Activated CD4-positive, alpha-beta memory T cell treated with anti-CD3 and anti-CD28 coated beads for 36 hours (primary cell): ENCODE data around the gene AGTPBP1. TPM values are rescaled to one million over a fixed set of nuclear protein-coding genes. Genes with fewer than 3 reads are reported as not detected.
"Not testable (repeated sequence)": the region's sequence is repeated elsewhere in the genome, so short reads cannot be mapped to it uniquely, and the experiment has no call there.

Source experiments
- CTCF ChIA-PET: fragments of 350-600 bp; sonication (Branson Sonifier 250); formaldehyde crosslinking; loops from one replicate; lab custom pipeline; 2021; ENCODE audit warnings: antibody characterized with exemption, inconsistent platforms; lab: Charles Lee
- POLR2A ChIA-PET: fragments of 350-600 bp; sonication (Branson Sonifier 250); formaldehyde crosslinking; loops from one replicate; lab custom pipeline; 2021; ENCODE audit warnings: antibody characterized with exemption; lab: Charles Lee
- DNase-seq: peaks from one replicate; pipeline ENCODE4 v3.0.0-alpha.2; 2020
- H3K27ac Mint-ChIP-seq: one replicate; pipeline ENCODE4 v1.8.0; 2021; ENCODE audit warnings: mixed read lengths
- H3K27me3 Mint-ChIP-seq: one replicate; pipeline ENCODE4 v1.8.0; 2021; ENCODE audit warnings: mixed read lengths
- H3K36me3 Mint-ChIP-seq: one replicate; pipeline ENCODE4 v1.8.0; 2021; ENCODE audit warnings: mixed read lengths
- H3K4me1 Mint-ChIP-seq: one replicate; pipeline ENCODE4 v1.8.0; 2021; ENCODE audit warnings: low read depth, mixed read lengths
- H3K4me3 Mint-ChIP-seq: one replicate; pipeline ENCODE4 v1.8.0; 2021; ENCODE audit warnings: mild to moderate bottlenecking, mixed read lengths
- H3K9me3 Mint-ChIP-seq: one replicate; pipeline ENCODE4 v1.8.0; 2021; ENCODE audit warnings: mixed read lengths
- intact Hi-C: fragments of 100-400 bp; cut with micrococcal nuclease; formaldehyde crosslinking; loops from one replicate; pipeline ENCODE4 v1.15.1; 2023
- total RNA-seq, 2 experiments: library from RNA; stranded (reverse); gene quantifications; one replicate each; pipeline ENCODE4 v1.2.3, GENCODE V29; 2021

Gene AGTPBP1
- total RNA-seq, 2 experiments from 2014 or later: 38.6 to 41.6 TPM

DNA sequence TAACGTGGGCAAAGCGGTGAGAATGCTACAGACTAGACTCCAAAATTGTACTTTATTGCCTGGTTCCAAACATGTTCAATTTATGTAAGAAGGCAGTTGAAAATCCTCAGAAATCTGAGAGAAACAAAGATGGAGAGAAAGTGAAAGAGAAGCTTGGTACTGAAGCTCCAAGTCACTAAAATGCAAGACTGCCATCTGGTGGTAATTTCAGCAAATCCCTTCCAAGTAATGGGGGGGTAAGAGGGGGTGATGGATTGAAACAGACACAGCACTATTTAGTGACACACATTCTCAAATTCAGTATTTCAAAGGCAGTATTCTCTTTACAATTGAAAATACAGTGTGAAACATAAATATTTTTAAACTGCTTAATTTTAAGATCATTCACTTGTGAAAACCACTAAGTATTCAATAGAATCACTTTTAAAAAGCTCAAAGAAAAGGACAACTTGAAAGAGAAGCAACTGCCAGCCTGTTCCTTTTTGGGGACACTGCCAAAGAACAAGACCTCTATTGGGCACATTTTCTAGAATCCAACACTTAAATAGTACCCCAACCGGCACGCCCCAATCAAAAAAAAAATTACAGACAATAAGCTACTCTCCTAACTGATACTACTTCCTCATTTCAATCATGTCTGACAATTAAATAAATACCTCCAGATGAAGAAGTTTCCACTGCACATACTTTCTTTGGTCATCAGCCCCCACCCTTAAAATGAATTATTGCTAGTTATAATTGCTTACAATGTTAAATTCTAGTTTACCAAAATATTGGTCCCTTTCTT is 131.5 kb downstream of the AGTPBP1 start:
- Mint-ChIP-seq H3K27me3 (no peaks in the 10 kb centered on the region), H3K9me3 (no peaks in the 10 kb centered on the region), H3K36me3 (peaks cover 2% of the 10 kb centered on the region), H3K27ac (peak overlapping the region; percentile 1), H3K4me3 (peak overlapping the region; percentile 17), H3K4me1 (peaks cover 6% of the 10 kb centered on the region)
- intact Hi-C loops: loop anchor here (1.0 kb wide), 2 partner anchors 1206 to 1213 kb away; no protein-coding TSS in a partner anchor
- peak; percentile 19 for DNase-seq
- POLR2A ChIA-PET: no interaction called here
- CTCF ChIA-PET: interaction anchor here (0.6 to 1.8 kb wide), 28 partner anchors 12 to 1214 kb away, joined by 3 to 28 read pairs (median 4); no protein-coding TSS in a partner anchor

DNA sequence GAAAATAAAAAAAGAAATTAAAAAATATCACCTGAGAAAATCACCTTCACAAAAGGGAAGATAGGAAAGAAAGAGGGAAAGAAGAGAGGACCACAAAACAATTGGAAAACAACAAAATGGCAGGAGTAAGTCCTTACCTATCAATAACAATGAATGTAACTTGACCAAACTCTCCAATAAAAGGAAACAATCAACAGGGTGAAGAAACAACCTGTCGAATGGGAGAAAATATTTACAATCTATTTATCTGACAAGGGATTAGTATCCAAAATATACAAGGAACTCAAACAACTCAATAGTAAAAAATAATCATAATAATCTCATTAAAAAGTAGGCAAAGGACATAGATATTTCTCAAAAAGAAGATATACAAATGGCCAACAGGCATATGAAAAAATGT is 135.8 kb downstream of the AGTPBP1 start:
- no peak overlapping the region for H3K4me3 Mint-ChIP-seq
- peaks cover 13% of the 10 kb centered on the region for H3K36me3 Mint-ChIP-seq
- H3K27ac Mint-ChIP-seq: no peak overlapping the region
- H3K27me3 Mint-ChIP-seq: no peaks in the 10 kb centered on the region
- DNase-seq: no peak
- H3K4me1 Mint-ChIP-seq: peaks cover 6% of the 10 kb centered on the region
- ChIA-PET CTCF (no interaction called here), POLR2A (no interaction called here)
- no peaks in the 10 kb centered on the region for H3K9me3 Mint-ChIP-seq
- intact Hi-C loops: no loop called here

DNA sequence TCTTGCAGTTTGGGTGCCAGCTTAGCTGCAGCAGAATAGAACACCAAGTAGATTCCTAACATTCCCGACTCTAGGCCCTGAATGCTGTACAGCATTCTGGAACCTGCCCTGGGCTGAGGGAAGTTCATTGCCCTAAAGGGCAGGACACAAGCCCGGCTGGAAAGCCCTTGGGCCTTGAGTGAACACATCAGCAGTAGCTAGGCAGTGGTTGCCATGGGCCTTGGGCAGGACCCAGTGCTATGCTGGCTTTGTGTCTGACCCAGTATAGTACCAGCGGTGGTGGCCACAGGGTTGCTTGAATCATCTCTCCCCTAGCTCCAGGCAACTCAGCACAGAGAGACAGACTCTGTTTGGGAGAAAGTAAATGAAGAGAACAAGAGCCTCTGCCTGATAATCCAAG is 137.8 kb downstream of the AGTPBP1 start:
- no peak for DNase-seq
- Mint-ChIP-seq H3K4me3 (no peak overlapping the region), H3K27ac (no peak overlapping the region), H3K4me1 (peaks cover 3% of the 10 kb centered on the region), H3K36me3 (peaks cover 13% of the 10 kb centered on the region), H3K27me3 (no peaks in the 10 kb centered on the region), H3K9me3 (no peaks in the 10 kb centered on the region)
- intact Hi-C loops: no loop called here
- CTCF ChIA-PET: no interaction called here
- POLR2A ChIA-PET: no interaction called here

DNA sequence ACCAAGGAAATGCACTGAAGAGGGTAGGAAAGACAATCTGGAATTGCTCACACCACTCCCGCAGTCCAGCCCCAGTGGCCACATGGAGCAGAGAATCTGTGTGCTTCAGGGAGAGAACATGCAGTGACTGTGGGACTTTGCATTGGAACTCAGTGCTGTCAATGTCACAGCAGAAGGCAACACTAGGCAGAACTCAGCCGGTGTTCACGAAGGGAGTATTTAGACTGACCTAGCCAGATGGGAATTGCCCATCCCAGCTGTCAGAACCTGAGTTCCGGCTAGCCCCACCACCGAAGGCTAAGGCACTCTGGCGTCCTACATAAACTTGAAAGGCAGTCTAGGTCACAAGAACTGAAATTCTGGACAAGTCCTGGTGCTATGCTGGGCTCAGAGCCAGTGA is 139.0 kb downstream of the AGTPBP1 start:
- Mint-ChIP-seq H3K9me3 (no peaks in the 10 kb centered on the region), H3K4me1 (peaks cover 3% of the 10 kb centered on the region), H3K36me3 (peaks cover 15% of the 10 kb centered on the region), H3K27ac (no peak overlapping the region), H3K27me3 (no peaks in the 10 kb centered on the region), H3K4me3 (no peak overlapping the region)
- ChIA-PET CTCF (no interaction called here), POLR2A (no interaction called here)
- DNase-seq: no peak
- intact Hi-C loops: no loop called here

DNA sequence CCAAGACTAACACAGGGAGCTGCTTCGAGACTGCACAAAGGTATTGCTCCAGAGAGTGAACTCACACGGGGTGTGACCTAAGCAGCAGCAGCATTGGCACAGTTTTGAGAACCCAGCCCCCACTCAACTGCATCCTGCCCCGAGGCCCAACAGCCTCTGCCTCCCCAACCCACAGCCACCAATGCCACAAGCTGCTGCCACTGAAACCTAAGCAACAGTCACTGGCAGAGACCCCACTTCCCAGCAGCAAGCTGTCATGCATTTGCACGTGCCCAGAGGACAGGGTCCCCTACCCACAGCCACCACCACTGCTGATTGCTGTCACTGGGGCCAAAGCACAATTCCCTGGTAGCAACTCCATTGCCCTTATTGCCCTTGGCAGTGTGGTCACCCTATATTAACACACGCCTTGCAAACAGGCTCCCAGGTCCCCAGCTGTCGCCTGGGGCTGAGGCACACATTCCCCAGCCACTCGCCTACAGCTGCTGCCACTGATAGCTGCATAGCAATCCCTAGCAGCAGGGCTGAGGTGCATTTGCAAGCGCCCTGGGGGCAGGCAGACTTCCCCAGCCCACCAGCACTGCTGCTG is 141.0 kb downstream of the AGTPBP1 start:
- Mint-ChIP-seq H3K4me1 (peaks cover 3% of the 10 kb centered on the region), H3K4me3 (no peak overlapping the region), H3K9me3 (no peaks in the 10 kb centered on the region), H3K36me3 (peaks cover 12% of the 10 kb centered on the region), H3K27me3 (no peaks in the 10 kb centered on the region), H3K27ac (no peak overlapping the region)
- ChIA-PET POLR2A (no interaction called here), CTCF (no interaction called here)
- peak; percentile 33 for DNase-seq
- intact Hi-C loops: no loop called here

DNA sequence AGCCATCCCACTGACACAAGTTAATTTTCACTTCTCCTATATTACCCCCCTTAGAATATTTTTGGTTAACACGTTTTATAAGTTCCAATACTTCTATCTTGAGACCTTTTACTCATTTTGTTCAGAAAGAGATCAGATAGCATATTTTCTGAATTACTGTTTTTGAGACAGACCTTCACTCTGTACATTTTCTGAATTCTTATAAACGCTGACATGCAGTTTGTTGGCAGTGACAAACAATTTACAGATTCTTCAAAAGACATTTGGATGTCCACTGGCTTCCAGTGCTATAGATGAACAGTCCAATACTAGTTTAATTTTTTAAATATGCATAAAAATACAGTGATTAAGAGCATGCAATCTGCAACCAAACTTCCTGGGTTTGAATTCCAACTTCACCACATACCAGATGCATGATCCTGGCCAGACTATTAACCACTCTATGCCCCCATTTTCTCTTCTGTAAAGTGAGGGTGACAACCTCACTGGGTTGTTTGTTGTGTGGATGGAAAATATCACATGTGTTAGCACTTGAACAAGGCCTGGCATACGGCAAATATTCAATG is 142.1 kb downstream of the AGTPBP1 start:
- intact Hi-C loops: no loop called here
- Mint-ChIP-seq H3K36me3 (peaks cover 16% of the 10 kb centered on the region), H3K27me3 (no peaks in the 10 kb centered on the region), H3K4me1 (peaks cover 3% of the 10 kb centered on the region), H3K9me3 (no peaks in the 10 kb centered on the region), H3K4me3 (no peak overlapping the region), H3K27ac (no peak overlapping the region)
- ChIA-PET CTCF (no interaction called here), POLR2A (no interaction called here)
- no peak for DNase-seq

DNA sequence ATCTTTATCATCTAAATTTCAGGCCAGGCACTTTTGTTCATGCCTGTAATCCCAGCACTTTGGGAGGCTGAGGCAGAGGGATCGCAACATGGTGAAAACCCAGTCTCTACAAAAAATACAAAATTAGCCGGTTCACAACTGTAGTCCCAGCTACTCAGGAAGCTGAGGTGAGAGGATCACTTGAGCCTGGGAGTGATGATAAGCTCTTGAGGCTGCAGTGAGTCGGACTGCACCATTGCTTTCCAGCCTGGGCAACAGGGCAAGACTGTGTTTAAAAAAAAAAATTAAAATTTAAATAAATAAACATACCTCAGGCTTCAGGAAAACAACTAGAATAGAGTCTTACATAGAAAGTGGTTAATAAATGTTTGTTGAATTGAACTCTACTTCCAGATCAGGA is 147.4 kb downstream of the AGTPBP1 start:
- Mint-ChIP-seq H3K27ac (no peak overlapping the region), H3K4me3 (no peak overlapping the region), H3K36me3 (peaks cover 15% of the 10 kb centered on the region), H3K9me3 (no peaks in the 10 kb centered on the region), H3K27me3 (no peaks in the 10 kb centered on the region), H3K4me1 (no peaks in the 10 kb centered on the region)
- no peak for DNase-seq
- ChIA-PET POLR2A (no interaction called here), CTCF (no interaction called here)
- intact Hi-C loops: no loop called here

DNA sequence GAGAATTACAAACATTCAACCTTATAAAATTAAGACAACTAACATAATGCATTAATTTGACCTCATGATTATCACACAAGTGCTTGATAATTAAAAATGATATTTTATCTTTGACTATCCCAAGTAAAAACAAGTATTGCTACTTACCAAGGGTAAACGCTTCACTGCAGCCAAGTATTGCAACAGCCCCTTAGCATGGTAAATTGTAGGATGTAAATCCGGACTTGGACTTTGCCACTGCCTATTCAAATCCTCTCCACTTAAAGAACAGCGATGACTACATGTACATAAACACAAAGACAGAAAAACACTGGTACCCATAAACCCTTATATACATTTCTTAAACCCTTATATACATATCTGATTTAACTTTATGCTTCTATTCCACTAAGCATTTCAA is 155.1 kb downstream of the AGTPBP1 start:
- CTCF ChIA-PET: interaction anchor here (1.1 kb wide), 1 partner anchor 23 kb away, joined by 4 read pairs; no protein-coding TSS in a partner anchor

DNA sequence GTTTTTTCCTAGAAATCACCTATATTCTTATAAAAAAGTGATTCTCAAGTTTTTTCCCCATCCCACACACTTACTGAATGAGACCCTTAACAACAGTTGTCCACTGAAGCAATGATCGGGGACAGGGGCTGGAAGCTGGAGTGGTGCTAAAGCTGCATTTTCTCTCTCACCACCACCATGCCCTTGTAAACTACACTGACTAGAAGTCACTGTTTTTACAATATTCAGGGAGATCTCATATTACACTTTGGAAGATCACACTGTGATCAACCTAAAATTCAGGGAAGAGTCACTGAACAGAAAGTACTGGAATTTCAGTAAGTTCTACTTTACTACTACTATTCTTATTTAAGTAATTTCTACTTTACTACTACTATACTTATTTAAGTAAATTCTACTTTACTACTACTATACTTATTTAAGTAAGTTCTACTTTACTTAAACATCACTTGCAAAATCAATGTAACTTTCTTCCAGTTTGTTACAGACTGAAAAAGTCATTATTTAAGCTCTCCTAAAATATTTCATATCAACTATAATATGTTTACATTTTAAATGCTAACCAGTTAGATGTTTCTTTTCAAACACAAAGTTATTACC is 164.3 kb downstream of the AGTPBP1 start:
- CTCF ChIA-PET: no interaction called here
- no peak overlapping the region for H3K27ac Mint-ChIP-seq

More for the DNA sequence above, 155.1 kb downstream of the AGTPBP1 start:
- Mint-ChIP-seq H3K4me3 (no peak overlapping the region), H3K27ac (no peak overlapping the region), H3K27me3 (no peaks in the 10 kb centered on the region), H3K4me1 (no peaks in the 10 kb centered on the region), H3K9me3 (no peaks in the 10 kb centered on the region), H3K36me3 (peaks cover 16% of the 10 kb centered on the region)
- intact Hi-C loops: no loop called here
- POLR2A ChIA-PET: no interaction called here
- DNase-seq: no peak

DNA sequence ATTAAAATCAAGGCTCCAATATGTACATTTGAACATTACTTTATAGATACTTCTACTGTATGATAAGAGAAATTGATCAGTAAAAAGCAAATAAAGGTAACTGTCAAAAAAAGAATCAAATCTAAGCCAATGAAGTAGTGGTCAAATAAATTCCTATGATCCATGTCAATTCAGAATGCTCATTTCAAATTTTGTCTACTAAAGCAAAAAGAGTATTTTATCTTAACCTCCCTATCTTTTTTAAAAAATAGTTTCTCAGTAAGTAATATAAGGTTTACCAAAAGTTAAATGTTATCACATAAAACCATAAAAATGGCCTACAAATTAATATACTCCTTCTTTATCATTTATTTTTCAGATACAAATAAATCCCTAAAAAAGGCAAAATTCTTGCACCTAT is 165.9 kb downstream of the AGTPBP1 start:
- no peaks in the 10 kb centered on the region for H3K9me3 Mint-ChIP-seq
- no peaks in the 10 kb centered on the region for H3K4me1 Mint-ChIP-seq
- intact Hi-C loops: no loop called here
- no peak overlapping the region for H3K4me3 Mint-ChIP-seq
- CTCF ChIA-PET: interaction anchor here (1.3 kb wide), 1 partner anchor 10 kb away, joined by 3 read pairs; no protein-coding TSS in a partner anchor
- no peak for DNase-seq
- H3K27me3 Mint-ChIP-seq: no peaks in the 10 kb centered on the region
- H3K27ac Mint-ChIP-seq: no peak overlapping the region
- H3K36me3 Mint-ChIP-seq: peaks cover 14% of the 10 kb centered on the region
- POLR2A ChIA-PET: no interaction called here

More for the DNA sequence above, 164.3 kb downstream of the AGTPBP1 start:
- H3K4me1 Mint-ChIP-seq: no peaks in the 10 kb centered on the region
- intact Hi-C loops: no loop called here
- H3K4me3 Mint-ChIP-seq: no peak overlapping the region
- DNase-seq: no peak
- no peaks in the 10 kb centered on the region for H3K9me3 Mint-ChIP-seq
- H3K27me3 Mint-ChIP-seq: no peaks in the 10 kb centered on the region
- peaks cover 9% of the 10 kb centered on the region for H3K36me3 Mint-ChIP-seq
- POLR2A ChIA-PET: no interaction called here

DNA sequence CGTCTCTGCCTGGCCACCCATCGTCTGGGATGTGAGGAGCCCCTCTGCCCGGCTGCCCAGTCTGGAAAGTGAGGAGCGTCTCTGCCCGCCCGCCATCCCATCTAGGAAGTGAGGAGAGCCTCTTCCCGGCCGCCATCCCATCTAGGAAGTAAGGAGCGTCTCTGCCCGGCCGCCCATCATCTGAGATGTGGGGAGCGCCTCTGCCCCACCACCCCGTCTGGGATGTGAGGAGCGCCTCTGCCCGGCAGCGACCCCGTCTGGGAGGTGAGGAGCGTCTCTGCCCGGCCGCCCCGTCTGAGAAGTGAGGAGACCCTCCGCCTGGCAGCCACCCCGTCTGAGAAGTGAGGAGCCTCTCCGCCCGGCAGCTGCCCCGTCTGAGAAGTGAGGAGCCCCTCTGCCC is 168.2 kb downstream of the AGTPBP1 start:
- DNase-seq, intact Hi-C loops, POLR2A ChIA-PET, CTCF ChIA-PET, H3K9me3 Mint-ChIP-seq, H3K4me3 Mint-ChIP-seq, H3K27me3 Mint-ChIP-seq, H3K4me1 Mint-ChIP-seq, H3K27ac Mint-ChIP-seq: not testable (repeated sequence)
- H3K36me3 Mint-ChIP-seq: peaks cover 17% of the 10 kb centered on the region

DNA sequence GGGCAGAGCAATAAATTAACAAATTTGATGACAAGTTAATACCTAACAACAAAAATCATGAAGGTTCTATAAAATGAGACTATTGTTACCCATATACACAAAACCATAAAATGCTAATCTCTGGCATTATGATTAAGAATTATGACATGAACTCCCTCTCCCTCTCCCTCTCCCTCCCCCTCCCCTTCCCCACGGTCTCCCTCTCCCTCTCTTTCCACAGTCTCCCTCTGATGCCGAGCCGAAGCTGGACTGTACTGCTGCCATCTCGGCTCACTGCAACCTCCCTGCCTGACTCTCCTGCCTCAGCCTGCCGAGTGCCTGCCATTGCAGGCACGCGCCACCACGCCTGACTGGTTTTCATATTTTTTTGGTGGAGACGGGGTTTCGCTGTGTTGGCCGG is 168.8 kb downstream of the AGTPBP1 start:
- H3K27me3 Mint-ChIP-seq, H3K4me1 Mint-ChIP-seq, H3K4me3 Mint-ChIP-seq, CTCF ChIA-PET, DNase-seq, H3K27ac Mint-ChIP-seq, POLR2A ChIA-PET, H3K9me3 Mint-ChIP-seq, intact Hi-C loops: not testable (repeated sequence)
- peaks cover 19% of the 10 kb centered on the region for H3K36me3 Mint-ChIP-seq
